COLO668 (cell line): ENCODE data around the gene NSUN2.
A peak's percentile ranks its signal among the peaks of the same experiment; 100 is the strongest.
"Not testable (repeated sequence)": the region's sequence is repeated elsewhere in the genome, so short reads cannot be mapped to it uniquely, and the experiment has no call there.

Experiments
- DNase-seq: peaks from one replicate; lab custom pipeline; 2025; ENCODE audit not compliant: unreplicated experiment; lab: John Stamatoyannopoulos, UW

Gene NSUN2

GRCh38 chr5:6584727-6585126 is 48.1 kb downstream of the NSUN2 start:
- no peak for DNase-seq

- DNase-seq: no peak
Observed at GRCh38 chr5:6584101-6584645, 48.7 kb downstream of the NSUN2 start.

DNA sequence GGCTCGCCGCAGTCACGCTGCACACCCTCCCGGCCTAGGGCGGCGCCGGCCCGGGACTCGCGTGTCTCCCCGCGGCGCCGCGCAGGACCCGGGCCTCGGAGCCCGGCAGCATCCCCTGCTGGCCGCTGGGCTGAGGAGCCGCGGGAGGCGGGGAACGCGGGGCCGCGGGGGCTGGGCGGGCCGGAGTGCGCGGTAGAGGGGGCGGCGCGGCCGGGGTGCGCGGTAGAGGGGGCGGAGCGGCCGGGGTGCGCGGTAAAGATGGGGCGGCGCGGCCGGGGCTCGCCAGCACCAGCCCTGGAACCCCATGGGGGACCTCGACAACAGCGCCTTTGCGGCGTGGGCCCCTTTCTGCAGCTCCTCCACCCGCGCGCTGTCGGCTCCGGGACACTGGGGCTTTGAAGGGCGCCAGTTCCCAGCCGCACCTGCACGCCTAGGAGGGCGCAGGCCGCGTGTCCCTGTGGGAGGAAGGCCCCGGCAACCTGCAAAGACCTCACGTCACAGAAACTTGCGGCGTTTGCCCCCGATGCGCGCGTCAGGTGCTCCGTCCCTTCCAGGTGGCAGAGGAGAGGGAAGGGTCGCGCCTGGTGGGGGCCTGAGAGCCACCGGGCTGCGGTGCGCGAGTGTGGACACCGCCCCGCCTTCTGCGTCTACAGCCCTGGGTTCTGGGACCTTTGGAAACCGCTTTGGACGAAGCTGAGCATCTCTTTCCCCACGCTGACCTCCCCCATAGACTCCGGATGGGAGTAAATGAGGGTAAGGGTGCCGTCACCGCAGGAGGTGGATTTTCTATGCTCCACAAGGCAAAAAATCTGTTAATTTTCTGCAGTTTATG is 49.6 kb downstream of the NSUN2 start:
- peak; percentile 84 for DNase-seq

DNA sequence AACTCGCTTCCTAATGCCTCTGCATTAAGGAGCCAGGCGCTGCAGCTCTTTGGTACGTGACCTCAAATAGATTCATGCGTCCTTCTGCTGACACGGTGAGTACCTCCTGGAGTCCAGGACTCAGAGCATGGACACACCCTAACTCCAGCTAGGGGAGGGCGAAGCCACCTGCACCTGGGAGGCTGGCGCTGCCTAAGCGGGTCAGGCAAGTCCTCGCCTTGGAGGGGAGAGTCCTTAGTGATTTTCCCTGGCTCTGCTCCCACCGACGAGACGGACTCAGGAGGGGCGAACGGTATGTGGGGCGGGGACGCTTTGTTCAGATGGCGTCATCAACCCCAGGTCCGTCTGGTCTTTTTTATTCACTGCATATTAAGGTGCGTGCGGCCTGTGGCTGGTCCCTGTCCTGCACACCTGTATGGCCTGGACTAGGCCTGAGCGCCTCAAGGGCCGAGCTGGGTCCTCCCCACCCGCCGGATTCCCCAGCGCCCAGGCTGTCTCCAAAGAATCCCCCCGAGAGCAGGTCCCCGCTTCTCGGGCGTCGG is 50.3 kb downstream of the NSUN2 start:
- DNase-seq: peak; percentile 53

DNA sequence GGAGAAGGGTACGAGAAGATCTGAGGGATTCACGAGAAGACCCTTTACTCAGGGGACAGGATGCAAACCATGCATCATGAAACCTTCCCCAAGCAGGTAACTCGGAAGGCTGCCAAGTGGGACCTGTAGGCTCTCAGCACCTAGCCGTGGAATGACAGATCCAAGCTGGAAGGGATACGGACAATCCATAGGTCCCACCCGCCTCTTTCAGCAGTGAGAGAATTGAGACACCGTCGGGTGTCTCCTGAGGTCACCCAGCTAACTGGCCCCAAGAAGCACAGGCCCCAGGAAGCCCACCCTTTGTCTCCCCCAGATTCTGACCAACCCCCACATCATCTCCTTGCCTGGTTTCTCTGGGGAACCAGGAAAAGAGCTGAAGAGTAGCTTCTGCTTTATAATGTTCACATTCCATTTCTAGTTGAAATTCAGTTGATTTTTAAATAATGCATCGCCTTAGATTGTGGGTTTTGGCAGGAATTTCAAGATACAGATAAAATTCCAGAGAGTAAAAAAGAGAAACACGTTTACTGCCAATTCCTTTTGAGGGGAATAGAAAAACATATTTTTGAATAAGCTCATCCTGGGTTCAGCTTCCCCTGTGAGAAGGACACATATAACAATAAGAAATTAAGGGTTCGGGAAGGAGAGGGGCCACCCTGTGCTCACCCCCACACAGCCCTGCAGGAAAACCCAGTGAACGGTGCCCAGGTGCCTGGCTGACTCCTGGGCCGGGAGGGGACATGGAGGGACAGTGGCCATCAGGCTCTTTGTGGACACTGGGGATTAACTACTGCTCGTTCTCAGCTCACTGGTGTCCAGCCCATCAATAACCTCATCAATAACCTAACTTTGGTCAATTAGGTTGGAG is 51.1 kb downstream of the NSUN2 start:
- DNase-seq: no peak

DNA sequence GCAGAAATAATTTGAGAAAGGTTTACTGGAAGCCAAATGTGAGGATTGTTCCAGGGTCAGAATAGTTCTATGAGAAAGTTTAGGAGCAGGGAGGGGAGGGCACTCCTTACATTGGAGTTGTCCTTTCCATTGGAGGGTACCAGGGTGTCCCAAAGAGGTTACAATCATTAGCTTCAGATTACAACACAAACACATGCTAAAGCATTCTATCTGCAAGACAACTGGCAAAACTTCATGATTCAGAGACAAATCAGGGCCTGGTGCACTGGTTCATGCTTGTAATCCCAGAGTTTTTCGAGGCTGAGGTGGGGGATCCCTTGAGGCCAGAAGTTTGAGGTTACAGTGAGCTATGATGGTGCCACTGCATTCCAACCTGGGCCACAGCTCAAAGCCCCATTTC is 51.8 kb downstream of the NSUN2 start:
- DNase-seq: no peak

DNA sequence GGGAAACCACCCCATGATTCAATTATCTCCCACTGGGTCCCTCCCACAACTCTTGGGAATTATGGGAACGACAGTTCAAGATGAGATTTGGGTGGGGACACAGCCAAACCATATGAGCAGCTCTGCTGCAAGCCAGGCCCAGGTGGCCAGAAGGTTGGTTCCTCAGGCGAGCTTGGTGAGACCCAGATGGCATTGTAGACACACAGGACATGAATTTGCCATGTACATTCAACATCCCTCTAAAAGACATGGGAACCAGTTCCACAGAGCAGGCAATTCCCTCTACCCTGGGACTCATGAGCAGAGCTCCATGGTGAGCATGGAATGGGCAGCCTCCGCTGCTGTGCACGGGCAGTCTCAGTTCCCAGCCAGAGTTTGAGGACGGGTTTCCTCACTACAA is 53.3 kb downstream of the NSUN2 start:
- no peak for DNase-seq

DNA sequence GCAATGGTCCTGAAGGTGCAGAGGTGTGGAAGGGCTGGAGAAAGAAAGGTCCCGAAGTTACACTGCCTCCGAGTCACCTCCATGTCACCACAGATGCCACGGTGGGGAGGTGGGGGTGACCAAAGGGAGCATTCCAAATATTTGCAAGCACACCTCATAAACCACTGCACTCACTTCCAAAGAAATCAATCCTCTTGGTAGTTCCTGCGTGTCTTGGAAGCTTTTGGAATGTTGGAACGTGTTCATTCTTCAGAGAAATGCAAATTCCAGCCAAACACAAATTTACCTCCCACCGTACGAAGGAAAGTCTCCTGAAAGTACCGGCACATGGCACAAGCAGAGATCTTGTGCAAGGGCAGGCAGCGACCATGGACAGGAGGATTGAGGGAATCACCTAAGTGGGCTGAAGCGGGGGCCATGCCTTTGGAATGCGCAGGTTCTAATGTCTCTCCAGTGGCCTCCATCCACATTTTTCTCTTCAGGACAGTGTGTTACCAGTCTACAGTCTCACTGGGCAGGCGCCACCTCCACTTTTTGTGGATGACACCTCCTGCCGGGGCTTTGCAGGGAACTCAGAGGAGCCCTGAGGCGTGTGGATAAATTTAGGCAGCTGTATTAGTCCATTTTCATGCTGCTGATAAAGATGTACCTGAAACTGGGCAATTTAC is 54.0 kb downstream of the NSUN2 start:
- no peak for DNase-seq

DNA sequence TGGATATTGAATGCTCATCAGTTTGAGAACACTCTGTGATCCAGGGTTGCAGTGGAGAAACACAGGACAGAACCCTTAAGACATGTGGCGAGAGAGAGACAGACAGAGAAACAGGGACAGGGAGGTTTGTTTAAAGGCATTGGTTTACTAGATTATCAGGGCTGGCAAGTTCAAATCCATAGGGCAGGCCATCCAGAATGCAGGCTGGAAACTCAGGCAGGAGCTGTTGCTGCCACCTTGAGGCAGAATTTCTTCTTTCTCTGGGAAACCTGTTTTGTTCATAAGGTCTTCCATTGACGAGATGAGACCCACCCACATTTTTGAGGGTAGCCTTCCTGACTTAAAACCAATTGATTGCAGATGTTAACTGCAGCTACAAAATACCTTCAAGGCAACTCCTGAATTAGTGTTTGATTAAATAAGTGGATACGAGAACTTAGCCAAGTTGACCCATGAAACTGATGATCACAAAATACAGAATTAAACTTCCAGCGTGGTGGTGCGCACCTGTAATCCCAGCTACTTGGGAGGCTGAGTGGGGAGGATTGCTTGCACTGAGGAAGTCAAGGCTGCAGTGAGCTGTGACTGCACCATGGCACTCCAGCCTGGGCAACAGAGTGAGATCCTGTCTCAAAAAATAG is 55.9 kb downstream of the NSUN2 start:
- peak; percentile 61 for DNase-seq

- peak; percentile 50 for DNase-seq
Observed at GRCh38 chr5:6574537-6575245, 58.2 kb downstream of the NSUN2 start.

- no peak for DNase-seq
Observed at GRCh38 chr5:6574111-6574510, 58.7 kb downstream of the NSUN2 start.

- peak; percentile 44 for DNase-seq
Observed at GRCh38 chr5:6573651-6574101, 59.2 kb downstream of the NSUN2 start.

DNA sequence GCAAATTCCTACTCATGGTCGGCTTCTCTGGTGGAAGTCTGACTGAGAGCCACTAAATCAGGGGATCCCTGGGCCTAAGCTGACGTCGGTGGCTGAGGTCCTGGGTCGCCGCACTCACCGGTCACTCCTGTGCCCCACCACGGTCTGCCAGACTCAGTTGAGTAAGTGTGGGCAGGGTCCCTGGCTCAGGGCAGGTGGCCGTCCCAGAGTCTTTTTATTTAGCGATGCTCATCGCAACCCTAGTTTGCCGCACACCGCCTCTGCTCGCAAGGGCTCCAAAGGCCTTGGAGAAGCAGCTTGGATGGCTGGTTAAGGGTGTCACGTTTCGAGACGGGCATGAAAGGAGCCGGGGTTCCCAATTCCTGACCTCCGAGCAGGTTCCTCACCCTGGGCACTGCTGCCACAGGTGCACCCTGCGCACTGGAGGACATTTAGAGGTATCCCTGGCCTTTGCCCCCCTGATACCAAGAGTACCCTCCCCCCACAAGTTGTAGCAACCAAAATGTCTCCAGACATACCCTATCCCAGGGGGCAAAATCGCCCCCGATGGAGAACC is 59.9 kb downstream of the NSUN2 start:
- DNase-seq: no peak

GRCh38 chr5:6572086-6572824 is 60.6 kb downstream of the NSUN2 start:
- DNase-seq: no peak

GRCh38 chr5:6571607-6572006 is 61.2 kb downstream of the NSUN2 start:
- not testable (repeated sequence) for DNase-seq

- no peak for DNase-seq
Observed at GRCh38 chr5:6570530-6570929, 62.3 kb downstream of the NSUN2 start.

GRCh38 chr5:6568889-6569288 is 64.0 kb downstream of the NSUN2 start:
- DNase-seq: no peak

GRCh38 chr5:6568383-6568782 is 64.5 kb downstream of the NSUN2 start:
- no peak for DNase-seq

DNA sequence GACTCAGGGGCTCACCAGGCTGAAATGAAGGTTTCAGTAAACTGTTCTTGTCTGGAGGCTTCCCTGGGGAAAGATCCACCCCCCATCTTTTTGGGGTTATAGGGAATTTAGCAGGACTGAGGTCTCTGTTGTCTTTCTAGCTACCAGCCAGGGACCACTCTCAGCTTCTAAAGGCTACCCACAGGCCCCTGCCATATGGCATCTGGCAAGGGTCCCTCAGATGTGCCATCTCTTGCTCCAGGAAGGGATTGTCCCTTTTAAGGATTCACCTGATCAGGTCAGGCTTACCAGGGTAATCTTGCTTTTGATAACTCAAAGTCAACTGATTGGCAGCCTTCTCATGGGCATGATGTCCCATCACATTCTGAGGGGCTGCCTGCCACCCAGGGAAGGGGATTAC is 65.0 kb downstream of the NSUN2 start:
- DNase-seq: no peak
